Measurements from ENCODE around the gene CDKL5.

Gene CDKL5

GRCh38 chrX:18607966-18608365 is 182.6 kb downstream of the CDKL5 start:
- Histone ChIP-seq H3K27ac (replicated peaks; ENCODE audit: low read length) (no peak overlapping the region), H3K4me3 (ENCODE audit: low read length in 2 of 2) (no peak overlapping the region), H4K8ac (ENCODE audit: low read depth, low read length) (no peak overlapping the region), H4K91ac (ENCODE audit: low read depth, low read length, poor library complexity) (no peak overlapping the region), H3K18ac (ENCODE audit: low read length) (no peak overlapping the region), H2BK15ac (ENCODE audit: low read length) (no peak overlapping the region), H3K9me3 (replicated peaks in 1 of 2; ENCODE audit: control insufficient read depth in 2 of 2, insufficient read depth in 1 of 2, low read depth in 1 of 2, low read length in 2 of 2) (no peaks in the 10 kb centered on the region), H2AFZ (ENCODE audit: low read length) (no peak overlapping the region), H3K9ac (ENCODE audit: low read depth, low read length, poor library complexity) (no peak overlapping the region), H3K14ac (ENCODE audit: low read length) (no peak overlapping the region), H2BK5ac (ENCODE audit: low read length) (no peak overlapping the region), H3K79me1 (ENCODE audit: low read depth, low read length) (no peaks in the 10 kb centered on the region), H3K23ac (ENCODE audit: low read depth, low read length, poor library complexity) (no peak overlapping the region), H3K36me3 (replicated peaks in 1 of 2; ENCODE audit: control insufficient read depth in 2 of 2, insufficient read depth in 2 of 2, low read length in 2 of 2) (peaks cover 3 to 13% of the 10 kb centered on the region in 2 donors), H2BK120ac (ENCODE audit: low read depth, low read length) (no peak overlapping the region), H3K4me1 (ENCODE audit: control insufficient read depth in 2 of 2, insufficient read depth in 1 of 2, low read depth in 1 of 2, low read length in 2 of 2) (no peaks in the 10 kb centered on the region), H2BK12ac (ENCODE audit: low read length) (no peak overlapping the region), H2AK5ac (ENCODE audit: low read depth, low read length) (no peak overlapping the region), H3K27me3 (ENCODE audit: control insufficient read depth in 3 of 3, insufficient read depth in 3 of 3, low read depth in 1 of 3, low read length in 3 of 3) (peaks cover 0 to 2% (median 0%) of the 10 kb centered on the region in 3 experiments), H3K4ac (ENCODE audit: low read length) (no peak overlapping the region), H3K4me2 (ENCODE audit: insufficient read depth, low read length, poor library complexity, severe bottlenecking) (no peak overlapping the region)
- WGBS, 2 donors (ENCODE audit: extremely low coverage in 2 of 2, insufficient read length in 2 of 2, insufficient replicate concordance in 1 of 2), result no CpG with 5 or more reads among the region's 4 CpGs
- no peak for DNase-seq (ENCODE audit: low spot score)

GRCh38 chrX:18613930-18614639 is 188.7 kb downstream of the CDKL5 start:
- no peak for DNase-seq (ENCODE audit: low spot score)
- Histone ChIP-seq H3K27ac (replicated peaks; ENCODE audit: low read length) (no peak overlapping the region), H3K9me3 (replicated peaks in 1 of 2; ENCODE audit: control insufficient read depth in 2 of 2, insufficient read depth in 1 of 2, low read depth in 1 of 2, low read length in 2 of 2) (no peaks in the 10 kb centered on the region), H3K4me2 (ENCODE audit: insufficient read depth, low read length, poor library complexity, severe bottlenecking) (no peak overlapping the region), H2BK12ac (ENCODE audit: low read length) (no peak overlapping the region), H3K23ac (ENCODE audit: low read depth, low read length, poor library complexity) (no peak overlapping the region), H2AK5ac (ENCODE audit: low read depth, low read length) (no peak overlapping the region), H2BK15ac (ENCODE audit: low read length) (no peak overlapping the region), H2BK5ac (ENCODE audit: low read length) (no peak overlapping the region), H3K18ac (ENCODE audit: low read length) (no peak overlapping the region), H2AFZ (ENCODE audit: low read length) (no peak overlapping the region), H4K8ac (ENCODE audit: low read depth, low read length) (no peak overlapping the region), H3K36me3 (replicated peaks in 1 of 2; ENCODE audit: control insufficient read depth in 2 of 2, insufficient read depth in 2 of 2, low read length in 2 of 2) (peaks cover 0 to 6% of the 10 kb centered on the region in 2 donors), H2BK120ac (ENCODE audit: low read depth, low read length) (no peak overlapping the region), H3K14ac (ENCODE audit: low read length) (no peak overlapping the region), H3K4ac (ENCODE audit: low read length) (no peak overlapping the region), H3K27me3 (ENCODE audit: control insufficient read depth in 3 of 3, insufficient read depth in 3 of 3, low read depth in 1 of 3, low read length in 3 of 3) (no peaks in the 10 kb centered on the region), H3K4me1 (ENCODE audit: control insufficient read depth in 2 of 2, insufficient read depth in 1 of 2, low read depth in 1 of 2, low read length in 2 of 2) (peaks cover 0 to 4% of the 10 kb centered on the region in 2 donors), H3K4me3 (ENCODE audit: low read length in 2 of 2) (no peak overlapping the region), H3K9ac (ENCODE audit: low read depth, low read length, poor library complexity) (no peak overlapping the region), H3K79me1 (ENCODE audit: low read depth, low read length) (no peaks in the 10 kb centered on the region), H4K91ac (ENCODE audit: low read depth, low read length, poor library complexity) (no peak overlapping the region)
- no CpG with 5 or more reads among the region's 3 CpGs for WGBS, 2 donors (ENCODE audit: extremely low coverage in 2 of 2, insufficient read length in 2 of 2, insufficient replicate concordance in 1 of 2)

- no peaks in the 10 kb centered on the region for H3K9me3 ChIP-seq (replicated peaks in 1 of 2; ENCODE audit: control insufficient read depth in 2 of 2, insufficient read depth in 1 of 2, low read depth in 1 of 2, low read length in 2 of 2)
- DNase-seq (ENCODE audit: low spot score), result no peak
- WGBS, 2 donors (ENCODE audit: extremely low coverage in 2 of 2, insufficient read length in 2 of 2, insufficient replicate concordance in 1 of 2), result no CpG with 5 or more reads among the region's 8 CpGs
- no peak overlapping the region for H4K8ac ChIP-seq (ENCODE audit: low read depth, low read length)
- no peak overlapping the region for H3K27ac ChIP-seq (replicated peaks; ENCODE audit: low read length)
- H3K4me1 ChIP-seq (ENCODE audit: control insufficient read depth in 2 of 2, insufficient read depth in 1 of 2, low read depth in 1 of 2, low read length in 2 of 2), result peaks cover 0 to 4% of the 10 kb centered on the region in 2 donors
- H2BK12ac ChIP-seq (ENCODE audit: low read length), result no peak overlapping the region
- H3K14ac ChIP-seq (ENCODE audit: low read length), result no peak overlapping the region
- H2BK15ac ChIP-seq (ENCODE audit: low read length), result no peak overlapping the region
- H3K18ac ChIP-seq (ENCODE audit: low read length), result no peak overlapping the region
- H3K4me3 ChIP-seq (ENCODE audit: low read length in 2 of 2), result no peak overlapping the region
- no peak overlapping the region for H2BK120ac ChIP-seq (ENCODE audit: low read depth, low read length)
- H2AK5ac ChIP-seq (ENCODE audit: low read depth, low read length), result no peak overlapping the region
- no peak overlapping the region for H3K4ac ChIP-seq (ENCODE audit: low read length)
- no peak overlapping the region for H2BK5ac ChIP-seq (ENCODE audit: low read length)
- H3K23ac ChIP-seq (ENCODE audit: low read depth, low read length, poor library complexity), result no peak overlapping the region
- no peaks in the 10 kb centered on the region for H3K36me3 ChIP-seq (replicated peaks in 1 of 2; ENCODE audit: control insufficient read depth in 2 of 2, insufficient read depth in 2 of 2, low read length in 2 of 2)
- H4K91ac ChIP-seq (ENCODE audit: low read depth, low read length, poor library complexity), result no peak overlapping the region
- no peak overlapping the region for H3K4me2 ChIP-seq (ENCODE audit: insufficient read depth, low read length, poor library complexity, severe bottlenecking)
- no peaks in the 10 kb centered on the region for H3K79me1 ChIP-seq (ENCODE audit: low read depth, low read length)
- H2AFZ ChIP-seq (ENCODE audit: low read length), result no peak overlapping the region
- H3K9ac ChIP-seq (ENCODE audit: low read depth, low read length, poor library complexity), result no peak overlapping the region
- H3K27me3 ChIP-seq (ENCODE audit: control insufficient read depth in 3 of 3, insufficient read depth in 3 of 3, low read depth in 1 of 3, low read length in 3 of 3), result no peaks in the 10 kb centered on the region
These were observed 191.4 kb downstream of the CDKL5 start for GRCh38 chrX:18616688-18617406.

- Histone ChIP-seq H3K4me3 (ENCODE audit: low read length in 2 of 2) (no peak overlapping the region), H2BK12ac (ENCODE audit: low read length) (no peak overlapping the region), H3K4me2 (ENCODE audit: insufficient read depth, low read length, poor library complexity, severe bottlenecking) (no peak overlapping the region), H2AK5ac (ENCODE audit: low read depth, low read length) (no peak overlapping the region), H3K23ac (ENCODE audit: low read depth, low read length, poor library complexity) (no peak overlapping the region), H2BK15ac (ENCODE audit: low read length) (no peak overlapping the region), H3K36me3 (replicated peaks in 1 of 2; ENCODE audit: control insufficient read depth in 2 of 2, insufficient read depth in 2 of 2, low read length in 2 of 2) (no peaks in the 10 kb centered on the region), H4K8ac (ENCODE audit: low read depth, low read length) (no peak overlapping the region), H4K91ac (ENCODE audit: low read depth, low read length, poor library complexity) (no peak overlapping the region), H3K4ac (ENCODE audit: low read length) (no peak overlapping the region), H3K27me3 (ENCODE audit: control insufficient read depth in 3 of 3, insufficient read depth in 3 of 3, low read depth in 1 of 3, low read length in 3 of 3) (no peaks in the 10 kb centered on the region), H2BK5ac (ENCODE audit: low read length) (no peak overlapping the region), H3K79me1 (ENCODE audit: low read depth, low read length) (no peaks in the 10 kb centered on the region), H3K14ac (ENCODE audit: low read length) (no peak overlapping the region), H3K9ac (ENCODE audit: low read depth, low read length, poor library complexity) (no peak overlapping the region), H2BK120ac (ENCODE audit: low read depth, low read length) (no peak overlapping the region), H3K27ac (replicated peaks; ENCODE audit: low read length) (no peak overlapping the region), H3K9me3 (replicated peaks in 1 of 2; ENCODE audit: control insufficient read depth in 2 of 2, insufficient read depth in 1 of 2, low read depth in 1 of 2, low read length in 2 of 2) (no peaks in the 10 kb centered on the region), H3K4me1 (ENCODE audit: control insufficient read depth in 2 of 2, insufficient read depth in 1 of 2, low read depth in 1 of 2, low read length in 2 of 2) (peaks cover 0 to 4% of the 10 kb centered on the region in 2 donors), H3K18ac (ENCODE audit: low read length) (no peak overlapping the region), H2AFZ (ENCODE audit: low read length) (no peak overlapping the region)
- DNase-seq (ENCODE audit: low spot score), result peak; percentile 5
- no CpG with 5 or more reads among the region's 5 CpGs for WGBS, 2 donors (ENCODE audit: extremely low coverage in 2 of 2, insufficient read length in 2 of 2, insufficient replicate concordance in 1 of 2)
These were observed 192.0 kb downstream of the CDKL5 start for GRCh38 chrX:18617407-18617750.
